HFFc6 (cell line): Measurements from ENCODE around the gene RGS9. TPM values are rescaled to one million over a fixed set of nuclear protein-coding genes. Genes with fewer than 3 reads are reported as not detected.
A peak's percentile ranks its signal among the peaks of the same experiment; 100 is the strongest.

Experiments
- DNase-seq: peaks from one replicate; pipeline ENCODE4 v3.0.0-alpha.2; 2018
- H3K27ac Mint-ChIP-seq: 2 replicates; pipeline ENCODE4 v1.8.0; 2020; ENCODE audit warnings: mild to moderate bottlenecking, mixed read lengths
- H3K27me3 Mint-ChIP-seq: 2 replicates; pipeline ENCODE4 v1.8.0; 2021; ENCODE audit warnings: mild to moderate bottlenecking, moderate library complexity, mixed read lengths; ENCODE audit not compliant: insufficient read depth
- H3K36me3 Mint-ChIP-seq: 2 replicates; pipeline ENCODE4 v1.8.0; 2021; ENCODE audit warnings: low read depth, mixed read lengths
- H3K4me1 Mint-ChIP-seq: 2 replicates; pipeline ENCODE4 v1.8.0; 2020; ENCODE audit warnings: low read depth, mixed read lengths
- H3K4me3 Mint-ChIP-seq: 2 replicates; pipeline ENCODE4 v1.8.0; 2020; ENCODE audit warnings: mild to moderate bottlenecking, moderate library complexity, mixed read lengths
- H3K9me3 Mint-ChIP-seq: 2 replicates; pipeline ENCODE4 v1.8.0; 2020; ENCODE audit warnings: mild to moderate bottlenecking, mixed read lengths
- CTCF ChIP-seq: fragments of 200-600 bp; sonication (generic); IDR thresholded peaks from 2 replicates; pipeline ENCODE4 v1.5.0; 2021; ENCODE audit warnings: antibody characterized with exemption, mild to moderate bottlenecking
- total RNA-seq, 6 experiments: library from RNA; stranded (reverse); fragmentation: NEBNext Ultra II Directional; extraction: Animal tissue kit (Norgen Biotek cat#: 25700); gene quantifications; 2 replicates in 1 of 6; 3 replicates in 5 of 6; pipeline ENCODE4 v1.2.3, GENCODE V29; 2021

RGS9 gene
- total RNA-seq, 6 experiments from 2014 or later = 0.31 to 0.97 (median 0.42) TPM

GRCh38 chr17:65158622-65159021 is 21.5 kb downstream of the RGS9 start:
- Mint-ChIP-seq H3K36me3 (no peaks in the 10 kb centered on the region; the same call in 1 of the 2 replicates), H3K4me1 (peaks cover 15% of the 10 kb centered on the region), H3K27ac (no peak overlapping the region), H3K9me3 (no peaks in the 10 kb centered on the region), H3K4me3 (no peak overlapping the region), H3K27me3 (peaks cover 21% of the 10 kb centered on the region)
- no peak for TF ChIP-seq CTCF
- DNase-seq = no peak

GRCh38 chr17:65160516-65160915 is 23.3 kb downstream of the RGS9 start:
- no peak for DNase-seq
- Mint-ChIP-seq H3K36me3 (no peaks in the 10 kb centered on the region; the same call in 1 of the 2 replicates), H3K27ac (no peak overlapping the region), H3K4me3 (no peak overlapping the region), H3K27me3 (peaks cover 21% of the 10 kb centered on the region), H3K4me1 (peaks cover 16% of the 10 kb centered on the region), H3K9me3 (no peaks in the 10 kb centered on the region)
- no peak for TF ChIP-seq CTCF

DNA sequence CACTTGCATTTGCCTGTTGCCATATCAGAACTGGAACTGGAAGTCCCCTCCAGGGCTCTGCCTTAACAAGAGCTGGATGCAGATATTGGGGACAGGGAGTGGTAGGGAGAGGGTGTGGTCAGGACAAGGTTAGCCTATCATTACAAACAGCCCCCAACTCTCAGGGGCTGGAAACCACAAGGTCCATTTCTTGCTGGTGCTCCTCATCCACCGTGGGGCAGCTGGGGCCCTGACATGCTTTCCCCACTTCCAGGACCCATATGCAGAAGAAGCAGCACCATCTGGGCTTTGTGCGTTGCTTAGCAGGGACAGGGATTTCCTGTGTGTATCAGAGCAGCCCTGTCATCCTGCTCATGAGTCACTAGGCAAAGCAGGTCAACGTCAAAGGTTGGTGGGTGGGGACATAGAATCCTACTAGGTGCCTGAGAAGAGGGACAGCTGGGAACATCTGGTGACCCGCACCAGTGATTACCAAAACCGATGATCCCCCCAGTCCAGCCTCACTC is 26.9 kb downstream of the RGS9 start:
- no peak for TF ChIP-seq CTCF
- no peaks in the 10 kb centered on the region for H3K9me3 Mint-ChIP-seq
- peak; percentile 70 for DNase-seq
- no peak overlapping the region for H3K4me3 Mint-ChIP-seq
- no peaks in the 10 kb centered on the region for H3K36me3 Mint-ChIP-seq
- H3K4me1 Mint-ChIP-seq = peaks cover 14% of the 10 kb centered on the region
- H3K27ac Mint-ChIP-seq = peak overlapping the region; percentile 62
- H3K27me3 Mint-ChIP-seq = peaks cover 11% of the 10 kb centered on the region

- no peak overlapping the region for H3K4me3 Mint-ChIP-seq
- no peak overlapping the region for H3K27ac Mint-ChIP-seq
- H3K27me3 Mint-ChIP-seq = peaks cover 6% of the 10 kb centered on the region
- peaks cover 14% of the 10 kb centered on the region for H3K4me1 Mint-ChIP-seq
- no peak for TF ChIP-seq CTCF
- H3K36me3 Mint-ChIP-seq = no peaks in the 10 kb centered on the region
- DNase-seq = no peak
- no peaks in the 10 kb centered on the region for H3K9me3 Mint-ChIP-seq
Measured at GRCh38 chr17:65166787-65167186, 29.6 kb downstream of the RGS9 start.

- Mint-ChIP-seq H3K36me3 (no peaks in the 10 kb centered on the region), H3K9me3 (no peaks in the 10 kb centered on the region), H3K27ac (no peak overlapping the region), H3K4me1 (peaks cover 14% of the 10 kb centered on the region), H3K4me3 (no peak overlapping the region), H3K27me3 (peaks cover 6% of the 10 kb centered on the region)
- TF ChIP-seq CTCF = no peak
- DNase-seq = no peak
Measured at GRCh38 chr17:65167566-65167965, 30.4 kb downstream of the RGS9 start.

DNA sequence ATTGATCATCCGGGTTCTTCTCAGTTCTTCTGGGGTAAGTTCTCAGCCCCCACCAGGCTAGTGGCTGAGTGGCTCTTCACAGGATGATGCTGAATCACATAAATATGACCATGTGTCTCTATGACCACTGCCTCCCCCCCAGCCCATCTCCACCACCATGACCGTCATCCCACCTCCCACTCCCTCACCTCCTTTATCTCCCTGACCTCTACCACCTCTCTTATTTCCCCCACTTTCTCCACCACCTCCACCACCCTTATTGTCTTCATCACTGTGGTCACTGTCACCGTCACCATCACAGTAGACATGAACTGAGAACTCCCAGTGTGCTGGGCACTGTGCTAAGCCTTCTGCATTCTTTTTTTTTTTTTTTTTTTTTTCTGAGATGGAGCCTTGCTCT is 32.5 kb downstream of the RGS9 start:
- no peak for DNase-seq
- H3K4me1 Mint-ChIP-seq = peaks cover 9% of the 10 kb centered on the region
- peaks cover 6% of the 10 kb centered on the region for H3K27me3 Mint-ChIP-seq

More for the DNA sequence above, 32.5 kb downstream of the RGS9 start:
- no peaks in the 10 kb centered on the region for H3K9me3 Mint-ChIP-seq
- no peaks in the 10 kb centered on the region for H3K36me3 Mint-ChIP-seq
- no peak for TF ChIP-seq CTCF
- H3K4me3 Mint-ChIP-seq = no peak overlapping the region
- H3K27ac Mint-ChIP-seq = no peak overlapping the region
